Large intestine (tissue), 3 donors: Measurements from ENCODE around the gene NEK7. TPM values are rescaled to one million over a fixed set of nuclear protein-coding genes. Genes with fewer than 3 reads are reported as not detected.

Experiments used
- DNase-seq, 2 donors: peaks; one replicate each; pipeline versions ENCODE4 v3.0.0 to v3.0.0-alpha.2; 2013
- H3K27ac ChIP-seq: one replicate; pipeline ENCODE4 v1.5.1; 2013; ENCODE audit warnings: low read length
- H3K27me3 ChIP-seq: 2 replicates; pipeline ENCODE4 v1.6.1; 2013; ENCODE audit warnings: low read length; ENCODE audit not compliant: control insufficient read depth, insufficient read depth
- H3K36me3 ChIP-seq: 2 replicates; pipeline ENCODE4 v1.6.1; 2013; ENCODE audit warnings: low read length; ENCODE audit not compliant: control insufficient read depth, insufficient read depth
- H3K4me1 ChIP-seq: one replicate; pipeline ENCODE4 v1.6.1; 2013; ENCODE audit warnings: low read length; ENCODE audit not compliant: control insufficient read depth, insufficient read depth
- H3K4me3 ChIP-seq: one replicate; pipeline ENCODE4 v1.5.1; 2013; ENCODE audit warnings: low read length
- H3K9me3 ChIP-seq: one replicate; pipeline ENCODE4 v1.6.1; 2013; ENCODE audit warnings: mild to moderate bottlenecking, low read depth, low read length, moderate library complexity; ENCODE audit not compliant: control insufficient read depth
- WGBS: methylation state at CpG from one replicate; pipeline ENCODE4 v1.1.5; 2013; ENCODE audit warnings: low lambda C conversion rate; ENCODE audit not compliant: insufficient coverage; 5-methylcytosine and 5-hydroxymethylcytosine counted together
- polyA plus RNA-seq: library from polyadenylated mRNA; unstranded; fragments of 120-200 nt; gene quantifications from one replicate; pipeline ENCODE4 v1.2.1, GENCODE V29; 2013

The NEK7 gene
- polyA plus RNA-seq, 1 donor, result 43.2 TPM

DNA sequence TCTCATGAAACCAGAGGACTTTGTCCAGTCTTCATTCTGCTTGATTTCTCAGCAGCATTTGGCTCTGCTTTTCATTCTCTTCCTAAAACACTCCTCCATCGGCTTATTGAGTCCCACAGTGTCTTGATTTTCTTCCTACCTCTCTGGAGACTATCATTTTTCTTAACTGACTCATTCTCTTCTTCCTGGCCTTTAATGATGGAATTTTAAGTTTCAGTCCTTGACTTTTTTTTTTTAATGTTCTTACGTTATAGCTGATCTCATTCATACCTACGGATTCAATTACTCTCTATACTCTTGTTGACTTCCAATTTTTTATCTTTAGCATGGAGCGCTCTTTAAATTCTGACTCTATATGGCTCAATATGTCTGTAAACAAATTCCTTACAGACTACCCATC, 111.1 kb downstream of the NEK7 start:
- Histone ChIP-seq H3K4me3 (no peak overlapping the region), H3K4me1 (peaks cover 2% of the 10 kb centered on the region), H3K9me3 (no peaks in the 10 kb centered on the region), H3K27ac (no peak overlapping the region), H3K27me3 (no peaks in the 10 kb centered on the region), H3K36me3 (no peaks in the 10 kb centered on the region)
- DNase-seq, result no peak
- 100% methylated on average over 4 of the region's 4 CpGs for WGBS

DNA sequence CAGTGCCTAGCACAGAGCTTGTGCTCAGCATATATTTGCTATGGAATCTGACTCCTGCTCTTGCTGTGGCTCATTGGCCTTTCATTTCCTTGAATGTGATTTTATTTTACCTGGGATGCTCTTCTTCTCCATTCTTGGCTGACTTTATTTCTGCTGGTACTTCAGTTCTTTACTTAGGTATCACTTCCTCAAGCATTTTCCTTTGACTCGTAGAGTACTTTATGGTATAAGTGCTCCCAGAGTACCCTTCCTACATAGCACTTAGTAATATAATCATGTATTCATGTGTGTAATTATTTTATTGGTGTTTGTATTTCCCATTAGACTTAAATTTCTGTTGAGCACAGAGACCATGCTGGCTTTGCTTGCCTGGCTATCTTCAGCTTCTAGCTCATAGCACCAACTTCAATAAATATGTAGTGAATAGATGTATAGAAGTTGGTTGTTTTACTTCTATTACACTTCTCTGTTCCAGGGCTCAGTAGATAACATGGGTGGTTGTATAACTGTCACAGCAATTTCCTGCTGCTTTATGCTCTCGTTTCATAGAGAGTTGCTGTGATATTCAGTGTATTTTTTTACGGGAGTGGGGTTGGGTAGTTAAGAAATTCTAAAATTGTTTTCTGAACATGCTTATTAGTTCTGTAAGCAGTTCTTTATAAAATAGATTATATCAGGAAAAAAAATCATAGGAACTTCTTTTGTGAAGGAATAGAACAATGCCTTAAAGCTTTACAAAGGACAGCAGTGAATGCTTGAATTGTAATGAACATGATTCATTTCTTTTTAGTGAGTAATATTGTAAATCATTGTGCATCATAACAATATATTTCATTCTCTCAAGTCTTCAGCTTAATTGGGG, 112.2 kb downstream of the NEK7 start:
- 34% methylated on average over 3 of the region's 3 CpGs for WGBS

DNA sequence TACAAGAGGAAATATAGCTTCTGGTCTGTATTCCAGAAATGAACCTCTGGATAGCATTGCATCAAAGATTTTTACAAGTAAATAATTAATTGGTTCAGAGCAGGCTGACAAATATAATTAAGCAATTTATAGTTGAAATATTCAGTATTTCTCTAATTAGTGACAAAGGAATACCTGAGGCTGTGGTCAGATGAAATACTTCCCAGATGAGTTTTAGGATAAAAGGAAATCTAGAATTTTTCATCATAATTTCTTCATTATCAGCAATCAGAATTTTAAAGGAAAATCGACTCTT, 112.8 kb downstream of the NEK7 start:
- no peak overlapping the region for H3K4me3 ChIP-seq
- no peaks in the 10 kb centered on the region for H3K9me3 ChIP-seq
- no peaks in the 10 kb centered on the region for H3K27me3 ChIP-seq
- WGBS, result 86% methylated on average over 1 of the region's 1 CpG
- H3K4me1 ChIP-seq, result peaks cover 2% of the 10 kb centered on the region
- no peak for DNase-seq
- no peak overlapping the region for H3K27ac ChIP-seq
- H3K36me3 ChIP-seq, result no peaks in the 10 kb centered on the region

More for the DNA sequence above, 112.2 kb downstream of the NEK7 start:
- Histone ChIP-seq H3K27ac (no peak overlapping the region), H3K27me3 (no peaks in the 10 kb centered on the region), H3K4me3 (no peak overlapping the region), H3K4me1 (peaks cover 2% of the 10 kb centered on the region), H3K9me3 (no peaks in the 10 kb centered on the region), H3K36me3 (no peaks in the 10 kb centered on the region)
- no peak for DNase-seq

DNA sequence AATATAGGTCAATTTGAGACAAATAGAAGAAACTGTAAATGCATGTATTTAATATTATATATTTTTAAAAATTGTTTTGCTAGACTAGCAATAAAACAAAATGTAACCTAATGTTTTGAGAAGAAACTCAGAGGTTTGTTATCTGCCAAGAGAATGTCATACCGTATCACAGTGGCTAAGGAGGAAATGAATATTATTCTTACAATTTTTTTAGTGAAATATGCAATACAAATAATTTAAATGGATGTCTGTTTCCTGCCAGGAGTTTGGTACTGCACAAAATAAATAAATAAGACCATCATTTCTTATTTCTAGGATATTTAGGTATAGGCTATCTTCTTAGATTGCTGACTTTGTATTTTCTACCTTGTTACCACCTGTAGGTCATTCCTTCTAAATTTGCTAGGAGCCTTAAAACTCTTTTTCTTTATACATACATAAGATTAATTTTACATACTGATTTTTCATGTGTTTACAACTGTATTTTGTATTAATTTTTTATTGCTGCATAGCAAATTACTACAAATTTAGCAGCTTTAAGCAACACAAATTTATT, 113.6 kb downstream of the NEK7 start:
- H3K36me3 ChIP-seq, result no peaks in the 10 kb centered on the region
- no peak for DNase-seq
- no peak overlapping the region for H3K27ac ChIP-seq
- H3K27me3 ChIP-seq, result no peaks in the 10 kb centered on the region
- H3K9me3 ChIP-seq, result no peaks in the 10 kb centered on the region
- WGBS, result no CpG with 5 or more reads among the region's 1 CpG
- no peak overlapping the region for H3K4me3 ChIP-seq
- H3K4me1 ChIP-seq, result peaks cover 2% of the 10 kb centered on the region

DNA sequence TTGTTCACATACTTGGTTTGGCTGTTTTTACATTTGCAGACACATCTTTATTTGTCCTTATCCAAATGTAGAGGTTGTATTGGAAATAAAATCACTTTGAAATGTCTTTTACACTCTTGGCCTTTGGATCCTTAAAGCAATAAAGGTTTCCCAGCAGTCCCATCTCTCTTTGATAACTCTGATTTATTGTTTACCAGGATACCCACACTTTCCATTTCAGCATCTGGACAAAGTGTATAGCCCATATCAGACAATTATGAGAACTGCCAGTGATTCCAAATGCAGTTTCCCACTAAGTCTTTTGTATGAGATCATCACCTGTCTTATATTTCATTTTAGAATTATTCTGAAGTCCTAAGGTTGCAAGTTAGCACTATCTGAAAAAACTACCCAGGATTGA, 114.7 kb downstream of the NEK7 start:
- H3K4me1 ChIP-seq, result peaks cover 2% of the 10 kb centered on the region
- H3K27me3 ChIP-seq, result no peaks in the 10 kb centered on the region
- H3K4me3 ChIP-seq, result no peak overlapping the region
- H3K36me3 ChIP-seq, result no peaks in the 10 kb centered on the region
- no peaks in the 10 kb centered on the region for H3K9me3 ChIP-seq
- H3K27ac ChIP-seq, result no peak overlapping the region
- DNase-seq, result peak; percentile 33 to 57

DNA sequence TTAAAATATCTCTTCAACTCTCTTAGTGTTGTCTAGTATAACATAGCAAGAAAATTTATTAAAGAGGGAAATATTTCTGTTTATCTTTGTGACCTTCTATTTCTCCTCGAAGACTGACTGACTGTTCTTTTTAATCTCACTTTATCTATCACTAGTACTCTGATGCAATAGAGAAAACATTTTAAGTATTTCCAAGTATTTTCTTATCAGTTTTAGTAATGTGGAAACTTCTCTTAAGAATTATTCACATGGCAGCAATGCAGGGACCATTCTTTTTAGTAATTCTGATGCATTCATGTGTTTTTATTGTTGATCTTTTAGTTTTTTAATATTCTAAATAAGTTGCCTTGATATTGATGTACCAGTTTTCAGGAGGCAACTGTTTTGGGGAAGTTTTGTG, 115.7 kb downstream of the NEK7 start:
- H3K9me3 ChIP-seq, result no peaks in the 10 kb centered on the region
- H3K27ac ChIP-seq, result no peak overlapping the region
- H3K4me1 ChIP-seq, result peaks cover 2% of the 10 kb centered on the region
- no peaks in the 10 kb centered on the region for H3K27me3 ChIP-seq
- no peaks in the 10 kb centered on the region for H3K36me3 ChIP-seq
- DNase-seq, result no peak
- WGBS, result no CpG with 5 or more reads among the region's 1 CpG
- no peak overlapping the region for H3K4me3 ChIP-seq

DNA sequence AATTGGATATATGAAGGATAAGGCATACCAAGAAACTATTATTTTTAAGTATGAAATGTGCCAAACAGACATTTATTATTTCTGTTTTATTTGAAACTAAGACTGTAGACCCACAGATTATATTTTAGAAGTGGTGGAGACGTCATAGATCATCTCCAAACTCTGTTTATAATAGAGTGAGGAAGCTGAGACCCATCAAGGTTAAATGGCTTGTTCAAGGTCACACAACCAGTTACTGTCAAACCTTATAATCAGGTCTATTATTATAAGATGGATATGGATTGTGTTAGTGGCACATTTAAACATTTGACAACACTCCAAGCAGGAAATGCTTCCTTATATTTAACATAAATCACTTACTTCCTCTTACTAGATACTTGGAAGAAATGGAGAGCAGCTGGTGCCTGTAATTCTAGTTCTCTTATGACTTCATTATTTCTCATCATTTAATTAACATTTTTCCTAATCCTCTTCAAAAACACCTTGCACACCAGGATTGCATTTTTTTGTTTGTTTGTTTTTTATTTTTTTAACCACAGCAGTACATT, 117.0 kb downstream of the NEK7 start:
- no peak for DNase-seq

DNA sequence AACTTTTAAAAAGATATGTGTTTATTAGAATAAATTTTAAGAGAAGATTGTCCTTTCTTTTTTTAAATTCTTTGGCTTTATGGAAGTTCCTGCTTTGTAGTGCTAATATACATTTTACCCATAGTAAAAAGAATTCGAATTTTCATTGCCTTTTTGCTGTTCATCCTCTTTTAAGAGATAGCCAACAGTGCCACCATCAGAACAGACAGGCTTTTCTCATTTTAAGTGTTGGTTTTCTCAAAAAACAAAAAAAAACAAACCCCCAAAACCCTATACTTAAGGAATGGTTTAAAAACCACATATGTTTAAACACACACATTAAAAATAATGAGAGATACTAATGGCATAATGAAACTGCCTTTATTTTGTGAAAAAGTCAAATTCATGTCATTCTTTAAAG, 118.8 kb downstream of the NEK7 start:
- no peaks in the 10 kb centered on the region for H3K36me3 ChIP-seq
- no peak for DNase-seq
- H3K4me1 ChIP-seq, result peaks cover 2% of the 10 kb centered on the region
- no peaks in the 10 kb centered on the region for H3K27me3 ChIP-seq
- no CpG with 5 or more reads among the region's 1 CpG for WGBS
- no peak overlapping the region for H3K27ac ChIP-seq
- no peaks in the 10 kb centered on the region for H3K9me3 ChIP-seq
- no peak overlapping the region for H3K4me3 ChIP-seq

More for the DNA sequence above, 117.0 kb downstream of the NEK7 start:
- Histone ChIP-seq H3K27ac (no peak overlapping the region), H3K27me3 (no peaks in the 10 kb centered on the region), H3K9me3 (no peaks in the 10 kb centered on the region), H3K36me3 (no peaks in the 10 kb centered on the region), H3K4me1 (peaks cover 2% of the 10 kb centered on the region), H3K4me3 (no peak overlapping the region)
- 100% methylated on average over 1 of the region's 1 CpG for WGBS

DNA sequence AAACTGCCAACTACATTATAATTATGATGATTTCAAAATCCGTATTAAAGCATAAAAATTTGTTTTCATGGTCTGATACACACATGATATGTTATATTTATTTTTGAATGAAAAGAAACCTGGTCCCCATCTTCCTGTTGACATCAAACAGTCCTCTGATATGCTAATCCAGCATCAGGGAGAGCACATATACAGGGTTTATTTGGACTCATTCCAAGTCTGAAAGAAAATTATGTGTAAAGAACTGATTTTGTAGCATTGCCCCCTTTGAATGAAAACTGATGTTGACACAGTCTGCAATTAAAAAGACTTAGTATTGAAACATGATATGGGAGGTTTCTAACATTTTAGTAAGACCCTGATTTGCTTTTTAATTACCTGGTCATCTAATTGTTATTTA, 119.4 kb downstream of the NEK7 start:
- H3K4me1 ChIP-seq, result peaks cover 2% of the 10 kb centered on the region
- no peaks in the 10 kb centered on the region for H3K9me3 ChIP-seq
- no peaks in the 10 kb centered on the region for H3K36me3 ChIP-seq
- no peak overlapping the region for H3K27ac ChIP-seq
- no peaks in the 10 kb centered on the region for H3K27me3 ChIP-seq
- no peak overlapping the region for H3K4me3 ChIP-seq
- WGBS, result 100% methylated on average over 1 of the region's 1 CpG
- DNase-seq, result no peak

DNA sequence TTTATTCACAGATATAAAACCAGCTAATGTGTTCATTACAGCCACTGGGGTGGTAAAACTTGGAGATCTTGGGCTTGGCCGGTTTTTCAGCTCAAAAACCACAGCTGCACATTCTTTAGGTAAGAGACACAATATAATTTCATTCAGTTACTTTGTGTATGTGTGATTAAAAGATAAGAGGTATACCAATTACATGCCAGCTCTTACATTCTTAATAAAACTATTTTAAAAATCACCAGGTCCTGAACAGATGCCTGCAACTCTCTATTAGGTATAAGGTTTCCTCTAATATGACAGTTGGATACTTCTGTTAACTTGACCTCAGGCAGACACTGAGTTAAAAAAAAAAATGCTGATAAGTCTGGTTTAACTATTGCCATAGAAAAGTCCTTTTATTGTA, 122.1 kb downstream of the NEK7 start:
- H3K9me3 ChIP-seq, result no peaks in the 10 kb centered on the region

DNA sequence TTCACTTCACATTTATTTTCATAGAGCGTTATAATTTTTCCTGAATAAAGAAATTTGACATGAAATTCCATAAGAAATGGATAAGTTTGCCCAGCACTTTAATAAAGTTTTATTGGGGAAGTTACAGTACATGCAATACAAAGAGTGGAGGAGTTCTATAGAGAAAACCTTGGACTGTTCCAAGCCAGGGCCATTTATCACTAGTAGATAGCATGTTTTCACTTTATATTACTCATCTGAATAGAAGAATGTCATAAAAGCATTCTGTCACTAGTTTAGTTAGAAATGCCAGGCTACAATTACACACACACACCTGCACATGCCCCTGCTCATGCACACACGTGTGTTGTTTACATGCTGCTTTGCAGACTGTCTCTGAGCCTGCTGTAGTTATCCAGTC, 123.3 kb downstream of the NEK7 start:
- H3K36me3 ChIP-seq, result no peaks in the 10 kb centered on the region
- DNase-seq, result no peak
- 100% methylated on average over 1 of the region's 2 CpGs for WGBS

More for the DNA sequence above, 122.1 kb downstream of the NEK7 start:
- Histone ChIP-seq H3K27ac (no peak overlapping the region), H3K4me3 (no peak overlapping the region), H3K4me1 (no peaks in the 10 kb centered on the region), H3K27me3 (no peaks in the 10 kb centered on the region), H3K36me3 (no peaks in the 10 kb centered on the region)
- DNase-seq, result no peak
- no CpG with 5 or more reads among the region's 1 CpG for WGBS

More for the DNA sequence above, 123.3 kb downstream of the NEK7 start:
- no peaks in the 10 kb centered on the region for H3K4me1 ChIP-seq
- H3K9me3 ChIP-seq, result no peaks in the 10 kb centered on the region
- H3K4me3 ChIP-seq, result no peak overlapping the region
- no peaks in the 10 kb centered on the region for H3K27me3 ChIP-seq
- H3K27ac ChIP-seq, result no peak overlapping the region
